ENCODE data around the gene FANCC. TPM values are rescaled to one million over a fixed set of nuclear protein-coding genes. Genes with fewer than 3 reads are reported as not detected.

The FANCC gene
- total and polyA plus RNA-seq, 2 of the 8 experiments (the other 6 are each of a cell fraction or from before 2014, with no cell fraction given): 7.8 to 15.2 TPM

DNA sequence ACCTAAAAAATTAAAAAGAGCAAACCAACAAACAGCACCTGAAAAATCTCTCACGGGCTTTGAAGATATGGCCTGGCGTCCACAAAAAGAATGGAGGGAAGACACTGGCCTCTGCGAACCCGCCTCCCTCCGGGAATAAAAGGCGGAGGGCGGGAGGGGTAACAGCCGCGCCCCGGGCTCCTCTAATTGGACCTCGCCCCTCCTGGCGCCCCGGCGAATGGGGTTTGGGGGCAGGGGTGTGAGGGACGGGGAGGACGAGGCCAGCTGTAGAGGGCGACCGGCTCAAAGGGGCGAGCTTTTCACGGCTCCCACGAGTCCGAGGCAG, 753 bp downstream of the FANCC start:
- peak overlapping the region; percentile 62 to 72 for H3K4me2 ChIP-seq (ENCODE audit: insufficient read depth in 1 of 2, low read depth in 2 of 2, low read length in 2 of 2)
- H2AFZ ChIP-seq (ENCODE audit: low read length): 0 out of 2 replicates have a peak overlapping the region, but pooled peaks have one; percentile 22
- H4K5ac ChIP-seq (ENCODE audit: insufficient read length, low read depth, low read length): peak overlapping the region; percentile 95
- ChIA-PET POLR2A (ENCODE audit: partially characterized antibody) (interaction anchor here (1.0 to 2.8 kb wide), 4 partner anchors 10 to 21 kb away, joined by 4 to 6 read pairs (median 4); no protein-coding TSS in a partner anchor), CTCF (ENCODE audit: partially characterized antibody) (interaction anchor here (2.9 kb wide), 1 partner anchor 19 kb away, joined by 19 read pairs; no protein-coding TSS in a partner anchor)
- H3K36me3 ChIP-seq (ENCODE audit: control insufficient read depth in 2 of 4, insufficient read depth in 4 of 4, low read length in 3 of 4): no peaks in the 10 kb centered on the region
- no peak overlapping the region for H4K91ac ChIP-seq (replicated peaks; ENCODE audit: insufficient read length, low read length)
- peak overlapping the region; percentile 80 for H3K27ac ChIP-seq (ENCODE audit: low read depth, low read length)
- H3K23me2 ChIP-seq (ENCODE audit: low read depth, low read length): no peaks in the 10 kb centered on the region; the same call in 1 of the 2 replicates
- H3K14ac ChIP-seq (ENCODE audit: insufficient read length): no peak overlapping the region
- peaks cover 2% of the 10 kb centered on the region; the same call in 1 of the 2 replicates for H3K79me1 ChIP-seq (ENCODE audit: low read depth, low read length)
- peak overlapping the region; percentile 92 for H3K56ac ChIP-seq (replicated peaks; ENCODE audit: insufficient read length, low read depth, low read length)
- peak overlapping the region; percentile 34 to 97 (median 62); a peak in 7 of 8 replicates for H3K4me3 ChIP-seq (ENCODE audit: extremely low read depth in 1 of 4, insufficient read depth in 2 of 4, low read depth in 3 of 4, low read length in 4 of 4)
- H2BK12ac ChIP-seq (ENCODE audit: low read depth, low read length): no peak overlapping the region
- peaks cover 0 to 23% of the 10 kb centered on the region in 2 experiments; a peak in 2 of 4 replicates for H3K79me2 ChIP-seq (ENCODE audit: control insufficient read depth in 1 of 2, insufficient read depth in 2 of 2, low read length in 2 of 2)
- no peak overlapping the region for H2AK5ac ChIP-seq (ENCODE audit: low read depth, low read length)
- H3K4me1 ChIP-seq (replicated peaks in 1 of 4; ENCODE audit: control insufficient read depth in 3 of 4, insufficient read depth in 4 of 4, low read length in 3 of 4): peaks cover 0 to 4% (median 2%) of the 10 kb centered on the region in 4 experiments; a peak in 2 of 7 replicates
- H3K18ac ChIP-seq (ENCODE audit: extremely low read depth, low read length): peak overlapping the region; percentile 63; the same call in 1 of the 2 replicates
- H3K9me3 ChIP-seq (ENCODE audit: insufficient read depth in 2 of 2, low read depth in 1 of 2, low read length in 1 of 2): no peaks in the 10 kb centered on the region
- 2% methylated on average over 13 of the region's 22 CpGs; no CpG with 5 or more reads in 1 of the 2 experiments for WGBS, 2 experiments (ENCODE audit: extremely low coverage in 1 of 2, insufficient coverage in 1 of 2, insufficient read length in 1 of 2, insufficient replicate concordance in 2 of 2, low coverage in 1 of 2, low lambda C conversion rate in 2 of 2, missing lambda C conversion rate in 1 of 2)
- H2BK20ac ChIP-seq (ENCODE audit: low read length): no peak overlapping the region
- peak overlapping the region in 3 of 4 experiments; percentile 56 to 89 (median 63); a peak in 4 of 7 replicates for H3K9ac ChIP-seq (replicated peaks in 1 of 4; ENCODE audit: extremely low read depth in 1 of 4, low read depth in 3 of 4, low read length in 3 of 4)
- peak overlapping the region; percentile 87; the same call in 1 of the 2 replicates for H4K8ac ChIP-seq (ENCODE audit: extremely low read depth, insufficient read depth, low read length)
- H3K23ac ChIP-seq (ENCODE audit: insufficient read length): no peak overlapping the region
- FAIRE-seq: no peak
- no peak overlapping the region for H3K4ac ChIP-seq (replicated peaks; ENCODE audit: insufficient read length, low read depth, low read length)
- no peaks in the 10 kb centered on the region for H4K20me1 ChIP-seq (replicated peaks in 1 of 2; ENCODE audit: control insufficient read depth in 1 of 2, insufficient read depth in 2 of 2, low read length in 2 of 2)
- H2BK120ac ChIP-seq (replicated peaks; ENCODE audit: low read depth, low read length): no peak overlapping the region
- peak in 1 of 2 experiments; percentile 51 for DNase-seq (ENCODE audit: low read depth in 1 of 2, low spot score in 2 of 2)
- H2BK15ac ChIP-seq (ENCODE audit: low read length): no peak overlapping the region
- peak overlapping the region; percentile 87 for H2BK5ac ChIP-seq (ENCODE audit: low read depth, low read length)
- no peaks in the 10 kb centered on the region for H3K27me3 ChIP-seq (replicated peaks in 1 of 4; ENCODE audit: control insufficient read depth in 3 of 4, extremely low read depth in 1 of 4, insufficient read depth in 3 of 4, low read length in 3 of 4)
- TF ChIP-seq HDAC2 (IDR thresholded peaks at IDR 0.05; ENCODE audit: borderline replicate concordance in 1 of 2, low read depth in 2 of 2, low read length in 2 of 2) (no peak), MAFK (IDR thresholded peaks at IDR 0.05; ENCODE audit: low read depth, low read length) (no peak), YY1 (IDR thresholded peaks at IDR 0.05; ENCODE audit: low read depth, low read length) (no peak), RBBP5 (IDR thresholded peaks at IDR 0.05; ENCODE audit: borderline replicate concordance, low read depth, low read length) (0 out of 2 replicates have a peak, but pooled peaks have one; percentile 17), ASH2L (IDR thresholded peaks at IDR 0.05; ENCODE audit: low read length) (no peak), EGR1 (IDR thresholded peaks at IDR 0.05; ENCODE audit: borderline replicate concordance, low read depth, low read length) (no peak), NANOG (IDR thresholded peaks at IDR 0.05; ENCODE audit: insufficient read depth, low read depth, low read length, poor library complexity, severe bottlenecking) (no peak), SUZ12 (IDR thresholded peaks at IDR 0.05; ENCODE audit: low read length) (no peak), SP1 (IDR thresholded peaks at IDR 0.05; ENCODE audit: low read depth, low read length) (0 out of 2 replicates have a peak, but pooled peaks have one; percentile 9), TAF1 (IDR thresholded peaks at IDR 0.05; ENCODE audit: low read depth, low read length) (no peak; the same call in 1 of the 2 replicates), HDAC6 (IDR thresholded peaks at IDR 0.05; ENCODE audit: low read depth, low read length) (no peak), TAF7 (optimal IDR thresholded peaks at IDR 0.05; ENCODE audit: borderline replicate concordance, low read depth, low read length) (no peak)
- TF ChIP-seq, protein P1, sequence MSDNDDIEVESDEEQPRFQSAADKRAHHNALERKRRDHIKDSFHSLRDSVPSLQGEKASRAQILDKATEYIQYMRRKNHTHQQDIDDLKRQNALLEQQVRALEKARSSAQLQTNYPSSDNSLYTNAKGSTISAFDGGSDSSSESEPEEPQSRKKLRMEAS (IDR thresholded peaks at IDR 0.05): no peak
